Femur (tissue), 1 donor: ENCODE results near the gene TLR10.

Experiments used
- DNase-seq: peaks from one replicate; pipeline ENCODE4 v3.0.0-alpha.2; 2017

The TLR10 gene

DNA sequence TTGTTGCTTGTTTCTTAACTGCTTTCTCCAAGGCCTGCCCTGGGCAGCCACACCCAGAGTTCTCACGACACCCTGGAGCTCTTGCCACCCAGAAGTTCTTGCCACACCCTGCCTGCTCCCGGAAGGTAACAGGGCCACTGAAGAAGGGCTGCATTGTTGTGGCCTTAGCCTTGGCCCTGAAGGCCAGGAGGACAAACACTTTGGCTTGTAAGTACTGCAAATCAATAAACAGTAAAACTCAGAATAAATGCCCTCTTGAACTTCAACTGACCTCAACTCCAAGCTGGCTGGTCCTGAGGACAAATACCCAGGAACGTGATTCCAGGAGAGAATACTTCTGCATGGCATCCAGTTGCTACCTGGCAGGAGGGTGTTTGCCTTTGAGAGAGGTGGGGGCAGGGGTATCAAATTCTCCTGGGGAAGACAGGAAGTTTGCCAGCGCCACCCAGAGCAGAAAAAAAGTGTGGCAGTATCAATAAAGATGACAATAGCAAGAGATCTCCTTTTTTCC is 54.1 kb downstream of the TLR10 start:
- no peak for DNase-seq

DNA sequence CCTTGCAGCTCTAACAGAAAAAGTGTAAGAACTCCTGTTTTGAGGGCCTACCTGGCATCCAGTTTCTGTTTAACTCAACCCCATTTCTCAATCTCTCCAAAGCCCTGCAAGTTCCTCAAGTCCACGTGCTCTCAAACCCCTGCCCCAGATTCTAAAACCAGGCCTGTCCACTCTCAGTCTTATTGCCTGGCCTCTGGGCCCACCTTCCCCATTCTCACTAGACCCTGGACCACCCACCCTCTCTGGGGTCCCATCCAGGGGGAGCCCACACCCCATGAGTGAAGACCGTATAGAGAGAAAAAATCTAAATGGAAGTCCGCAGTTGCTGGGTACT is 58.3 kb downstream of the TLR10 start:
- no peak for DNase-seq

DNA sequence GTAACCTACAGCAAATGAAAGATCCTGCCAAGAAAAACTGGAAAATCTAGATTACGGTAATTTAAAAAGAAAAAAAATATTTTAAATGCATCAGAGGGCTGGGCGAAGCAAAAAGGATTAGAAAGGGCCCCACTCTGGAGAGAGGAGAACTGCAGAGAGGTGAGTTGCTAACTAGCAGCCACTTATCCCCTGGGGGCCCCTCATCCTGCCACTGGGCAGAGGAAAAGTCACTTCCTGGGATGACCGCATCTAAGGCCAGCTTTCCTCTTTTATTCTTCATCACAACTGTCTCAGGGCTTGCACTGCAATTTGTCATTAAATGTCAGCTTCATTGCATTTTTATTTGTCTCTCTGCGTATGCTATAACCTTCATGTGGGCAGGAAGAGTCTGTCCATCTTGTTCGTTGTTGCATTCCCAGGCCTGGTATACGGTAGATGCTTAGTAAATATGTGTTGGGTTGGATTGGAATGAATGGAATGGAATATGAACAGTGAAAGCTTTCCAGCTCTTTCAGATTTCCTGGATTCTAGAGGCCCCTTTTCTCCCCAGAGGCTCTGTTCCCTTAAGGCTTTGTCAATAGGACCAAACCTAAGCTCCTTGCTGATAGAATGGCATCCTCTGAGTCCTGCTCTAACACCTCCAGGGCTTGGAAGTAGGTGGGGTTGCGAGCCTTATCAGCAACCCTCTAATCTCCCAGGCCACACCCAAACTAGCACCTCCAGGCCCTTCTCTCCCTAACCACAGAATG is 58.9 kb downstream of the TLR10 start:
- DNase-seq, result no peak

DNA sequence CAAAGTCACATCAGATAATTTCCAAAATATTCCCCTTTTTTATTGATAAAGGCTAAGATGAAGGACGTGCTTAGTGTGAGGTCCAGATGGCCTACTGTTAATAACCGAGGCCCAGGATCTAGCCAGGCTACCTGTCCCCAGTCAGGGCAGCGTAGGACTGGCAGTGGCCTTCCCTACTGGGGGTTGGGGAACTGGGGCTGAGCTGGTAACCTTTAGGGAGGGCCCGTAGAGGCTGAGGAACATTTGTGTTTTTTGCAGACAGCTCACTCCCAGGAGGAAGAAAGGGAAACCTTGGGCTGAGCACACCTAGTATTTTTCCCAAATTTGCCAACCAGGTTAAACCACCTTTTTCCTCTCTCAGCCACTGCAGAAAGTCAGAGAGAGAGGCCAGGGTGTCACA is 59.7 kb downstream of the TLR10 start:
- no peak for DNase-seq
